OCI-LY7 (cell line): Measurements from ENCODE around the gene CFAP97. TPM values are rescaled to one million over a fixed set of nuclear protein-coding genes. Genes with fewer than 3 reads are reported as not detected.

Experiments used
- BruUV-seq: library from RNA; stranded (reverse); fragments of 400-500 nt; replicated peaks from 2 replicates; lab custom pipeline; 2021; lab: Mats Ljungman, UMichigan
- CTCF ChIA-PET: fragments of 300-600 bp; sonication (Branson Sonifier 250); formaldehyde crosslinking; loops from one replicate; lab custom pipeline; 2022; ENCODE audit warnings: antibody characterized with exemption; ENCODE audit not compliant: unreplicated experiment; lab: Charles Lee
- POLR2A ChIA-PET: fragments of 300-600 bp; sonication (Branson Sonifier 250); formaldehyde crosslinking; loops from one replicate; lab custom pipeline; 2022; ENCODE audit warnings: antibody characterized with exemption; lab: Charles Lee
- DNase-seq: peaks from one replicate; pipeline ENCODE4 v3.0.0-alpha.2; 2015; ENCODE audit warnings: low spot score
- H2AFZ ChIP-seq: fragments of 200-600 bp; sonication (generic), shearing (Covaris generic); 2 replicates; pipeline ENCODE4 v1.6.1; 2014; ENCODE audit warnings: mild to moderate bottlenecking, antibody characterized with exemption, low read length, moderate library complexity
- H3K27ac ChIP-seq: fragments of 200-600 bp; sonication (generic); 2 replicates; pipeline ENCODE4 v1.5.1; 2014; ENCODE audit warnings: mixed run types, low read depth, mild to moderate bottlenecking, moderate library complexity, low read length, inconsistent platforms; ENCODE audit not compliant: poor library complexity, severe bottlenecking
- H3K36me3 ChIP-seq: fragments of 200-600 bp; sonication (generic); 2 replicates; pipeline ENCODE4 v1.6.1; 2014; ENCODE audit warnings: mild to moderate bottlenecking, antibody characterized with exemption, low read length, moderate library complexity, mixed read lengths; ENCODE audit not compliant: insufficient read depth
- H3K4me1 ChIP-seq: fragments of 200-600 bp; sonication (generic); 2 replicates; pipeline ENCODE4 v1.5.1; 2014; ENCODE audit warnings: mild to moderate bottlenecking, low read length; ENCODE audit not compliant: insufficient read depth, poor library complexity, severe bottlenecking
- H3K4me2 ChIP-seq: fragments of 200-600 bp; sonication (generic); 2 replicates; pipeline ENCODE4 v1.6.1; 2014; ENCODE audit warnings: mild to moderate bottlenecking, low read length
- H3K4me3 ChIP-seq: fragments of 200-600 bp; sonication (generic); 2 replicates; pipeline ENCODE4 v1.5.1; 2014; ENCODE audit warnings: mild to moderate bottlenecking, low read depth, low read length; ENCODE audit not compliant: poor library complexity, severe bottlenecking
- H3K79me2 ChIP-seq: fragments of 200-600 bp; sonication (generic); 2 replicates; pipeline ENCODE4 v1.6.1; 2016; ENCODE audit warnings: low read depth, mild to moderate bottlenecking, low read length, moderate library complexity, mixed read lengths; ENCODE audit not compliant: insufficient read depth
- H3K9me2 ChIP-seq: fragments of 200-600 bp; sonication (generic); 2 replicates; pipeline ENCODE4 v1.6.1; 2016; ENCODE audit warnings: mild to moderate bottlenecking, low read length, mixed read lengths; ENCODE audit not compliant: insufficient read depth
- H3K9me3 ChIP-seq: fragments of 200-600 bp; sonication (generic); 2 replicates; pipeline ENCODE4 v1.6.1; 2014; ENCODE audit warnings: mild to moderate bottlenecking, mixed run types, low read length, mixed read lengths
- H4K20me1 ChIP-seq: fragments of 200-600 bp; sonication (generic); 2 replicates; pipeline ENCODE4 v1.6.1; 2014; ENCODE audit warnings: mild to moderate bottlenecking, antibody characterized with exemption, low read length, moderate library complexity, mixed read lengths; ENCODE audit not compliant: insufficient read depth
- CTCF ChIP-seq: fragments of 200-600 bp; sonication (generic); conservative IDR thresholded peaks from 2 replicates; pipeline ENCODE4 v1.5.1; 2014; ENCODE audit warnings: mild to moderate bottlenecking, antibody characterized with exemption, low read length, moderate library complexity, mixed read lengths
- EZH2phosphoT487 ChIP-seq: fragments of 200-600 bp; sonication (generic); IDR thresholded peaks from 2 replicates; pipeline ENCODE4 v1.6.1; 2018; ENCODE audit warnings: low read depth, borderline replicate concordance, mild to moderate bottlenecking, mixed run types, antibody characterized with exemption, low read length, moderate library complexity, mixed read lengths
- intact Hi-C: fragments of 100-400 bp; cut with micrococcal nuclease; formaldehyde crosslinking; loops from one replicate; pipeline ENCODE4 v1.10.0; 2022; ENCODE audit not compliant: unreplicated experiment
- total RNA-seq, 2 experiments: library from RNA; depleted of rRNA in 1 of 2; stranded (reverse); fragments of >200 nt in 1 of 2; shearing (Covaris generic) in 1 of 2; gene quantifications; 2 replicates each; pipeline ENCODE4 v1.2.3, GENCODE V29; 2014 to 2022

CFAP97 gene
- total RNA-seq, 2 experiments from 2014 or later = 22.7 to 57.3 TPM

GRCh38 chr4:185128272-185129119 lies 75.3 kb downstream of the CFAP97 start:
- Histone ChIP-seq H3K36me3 (no peaks in the 10 kb centered on the region), H3K9me2 (no peaks in the 10 kb centered on the region), H3K27ac (no peak overlapping the region), H3K79me2 (no peaks in the 10 kb centered on the region), H3K4me1 (no peaks in the 10 kb centered on the region), H3K4me2 (no peak overlapping the region), H3K9me3 (no peaks in the 10 kb centered on the region), H4K20me1 (no peaks in the 10 kb centered on the region), H2AFZ (no peak overlapping the region), H3K4me3 (no peak overlapping the region)
- no peak for TF ChIP-seq CTCF
- TF ChIP-seq EZH2phosphoT487 = no peak
- no TSS peak for BruUV-seq
- intact Hi-C loops = no loop called here
- no peak for DNase-seq
- POLR2A ChIA-PET = interaction anchor here (0.6 kb wide), 1 partner anchor 31 kb away, joined by 3 read pairs; no protein-coding TSS in a partner anchor
- CTCF ChIA-PET = no interaction called here

GRCh38 chr4:185127021-185127925 lies 76.5 kb downstream of the CFAP97 start:
- Histone ChIP-seq H3K9me2 (no peaks in the 10 kb centered on the region), H3K27ac (no peak overlapping the region), H3K4me1 (no peaks in the 10 kb centered on the region), H3K79me2 (no peaks in the 10 kb centered on the region), H4K20me1 (no peaks in the 10 kb centered on the region), H3K36me3 (no peaks in the 10 kb centered on the region), H3K4me2 (no peak overlapping the region), H3K4me3 (no peak overlapping the region), H2AFZ (no peak overlapping the region), H3K9me3 (no peaks in the 10 kb centered on the region)
- CTCF ChIA-PET = no interaction called here
- TF ChIP-seq CTCF (no peak), EZH2phosphoT487 (no peak)
- POLR2A ChIA-PET = no interaction called here
- DNase-seq = no peak
- intact Hi-C loops = no loop called here
- no TSS peak for BruUV-seq
